Adrenal gland (tissue), 5 donors: ENCODE data around the gene CCDC27.

ENCODE experiments used
- CTCF ChIP-seq, 6 experiments: fragments of 450-650 bp in 4 of 6; fragments of 200-600 bp in 2 of 6; sonication (generic) in 1 of 6; IDR thresholded peaks; 1 replicate in 5 of 6; 2 replicates in 1 of 6; pipeline versions ENCODE4 v1.5.1 to v1.8.0; 2016 to 2021; ENCODE audit warnings: antibody characterized with exemption in 6 of 6, mild to moderate bottlenecking in 2 of 6, moderate library complexity in 1 of 6
- POLR2A ChIP-seq, 2 donors: fragments of 450-650 bp; IDR thresholded peaks; one replicate each; pipeline ENCODE4 v1.6.1; 2017; ENCODE audit warnings: antibody characterized with exemption in 2 of 2, mild to moderate bottlenecking in 2 of 2, moderate library complexity in 1 of 2
- donor health status: DM: no; HTN: no; CAD: no.

- TF ChIP-seq CTCF (IDR thresholded peaks at IDR 0.05) (peak in 3 of 6 experiments; percentile 2 to 16 (median 11)), POLR2A (IDR thresholded peaks at IDR 0.05) (peak; percentile 44 to 79)
Observed at GRCh38 chr1:3796215-3797061, 44.2 kb downstream of the CCDC27 start, which contains the start of gene LRRC47.
